ENCODE data around the gene ANKS3. TPM values are rescaled to one million over a fixed set of nuclear protein-coding genes. Genes with fewer than 3 reads are reported as not detected.

ANKS3 gene
- total RNA-seq, 6 experiments from 2014 or later = 16.7 to 23.1 (median 19.7) TPM

- TF ChIP-seq CTCF (IDR thresholded peaks at IDR 0.05) = no peak
- peaks cover 8% of the 10 kb centered on the region for H3K36me3 Mint-ChIP-seq (ENCODE audit: low read depth)
These were observed 38.4 kb downstream of the ANKS3 start for GRCh38 chr16:4695473-4696171.

DNA sequence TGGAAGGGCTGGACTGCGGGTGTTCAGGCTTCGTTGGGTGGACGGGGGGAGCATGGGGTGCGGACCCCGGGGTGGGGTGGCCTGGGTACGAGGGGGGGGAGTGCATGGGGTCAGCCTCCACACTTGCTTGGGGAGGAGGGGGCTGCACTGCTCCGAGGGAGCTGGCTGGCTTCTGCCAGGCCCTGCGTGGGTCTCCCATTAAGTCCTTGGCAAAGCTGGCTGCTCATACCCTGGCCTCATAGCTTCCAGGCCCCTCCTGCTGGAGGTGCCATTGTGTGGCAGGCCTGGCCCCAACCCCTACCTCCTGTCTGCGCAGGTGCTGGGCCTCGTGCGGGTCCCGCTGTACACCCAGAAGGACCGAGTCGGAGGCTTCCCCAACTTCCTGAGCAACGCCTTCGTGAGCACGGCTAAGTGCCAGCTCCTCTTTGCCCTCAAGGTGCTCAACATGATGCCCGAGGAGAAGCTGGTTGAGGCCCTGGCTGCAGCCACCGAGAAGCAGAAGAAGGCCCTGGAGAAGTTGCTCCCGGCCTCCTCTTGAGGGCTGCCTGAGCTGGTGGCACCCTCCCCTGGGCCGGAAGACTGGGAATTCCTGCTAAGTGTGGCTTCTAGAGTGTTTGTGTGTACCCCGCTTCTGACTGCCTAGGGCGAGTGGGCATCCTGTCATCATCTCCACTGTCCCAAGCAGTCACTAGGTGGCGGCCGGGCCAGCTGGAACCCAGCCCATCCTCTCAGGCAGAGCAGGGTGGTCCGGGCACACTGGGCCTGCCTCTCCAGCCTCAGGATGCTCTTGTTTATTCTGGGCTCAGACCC is 39.2 kb downstream of the ANKS3 start:
- Mint-ChIP-seq H3K4me1 (ENCODE audit: low read depth) (peaks cover 16% of the 10 kb centered on the region), H3K27me3 (ENCODE audit: insufficient read depth) (peaks cover 9% of the 10 kb centered on the region), H3K27ac (peak overlapping the region; percentile 83), H3K4me3 (peak overlapping the region; percentile 90), H3K9me3 (no peaks in the 10 kb centered on the region), H3K36me3 (ENCODE audit: low read depth) (peaks cover 7% of the 10 kb centered on the region)
- peak; percentile 32 for DNase-seq
- peak; percentile 60; the same call in 1 of the 2 replicates for TF ChIP-seq CTCF (IDR thresholded peaks at IDR 0.05)

More at GRCh38 chr16:4695473-4696171, 38.4 kb downstream of the ANKS3 start:
- H3K27ac Mint-ChIP-seq = peak overlapping the region; percentile 83
- peaks cover 8% of the 10 kb centered on the region for H3K27me3 Mint-ChIP-seq (ENCODE audit: insufficient read depth)
- DNase-seq = no peak
- no peaks in the 10 kb centered on the region for H3K9me3 Mint-ChIP-seq
- peak overlapping the region; percentile 90; the same call in 1 of the 2 replicates for H3K4me3 Mint-ChIP-seq
- peaks cover 16% of the 10 kb centered on the region for H3K4me1 Mint-ChIP-seq (ENCODE audit: low read depth)

GRCh38 chr16:4693956-4694641 is 40.0 kb downstream of the ANKS3 start:
- Mint-ChIP-seq H3K36me3 (ENCODE audit: low read depth) (no peaks in the 10 kb centered on the region; the same call in 1 of the 2 replicates), H3K27me3 (ENCODE audit: insufficient read depth) (peaks cover 9% of the 10 kb centered on the region), H3K4me1 (ENCODE audit: low read depth) (peaks cover 16% of the 10 kb centered on the region), H3K9me3 (no peaks in the 10 kb centered on the region), H3K27ac (peak overlapping the region; percentile 83), H3K4me3 (peak overlapping the region; percentile 90)
- peak; percentile 25 for DNase-seq
- TF ChIP-seq CTCF (IDR thresholded peaks at IDR 0.05) = no peak

- no peaks in the 10 kb centered on the region; the same call in 1 of the 2 replicates for H3K36me3 Mint-ChIP-seq (ENCODE audit: low read depth)
- H3K27me3 Mint-ChIP-seq (ENCODE audit: insufficient read depth) = peaks cover 9% of the 10 kb centered on the region
- H3K9me3 Mint-ChIP-seq = no peaks in the 10 kb centered on the region
- TF ChIP-seq CTCF (IDR thresholded peaks at IDR 0.05) = peak; percentile 64
- peaks cover 16% of the 10 kb centered on the region for H3K4me1 Mint-ChIP-seq (ENCODE audit: low read depth)
- peak; percentile 92 for DNase-seq
- peak within 1 kb of the TSS; percentile 90 for H3K4me3 Mint-ChIP-seq
- H3K27ac Mint-ChIP-seq = peak within 1 kb of the TSS; percentile 83
These were observed 40.6 kb downstream of the ANKS3 start, which contains the start of gene NUDT16L1 for GRCh38 chr16:4693296-4693955. NUDT16L1 (plus strand) TSS chr16:4693562; CDS start chr16:4693727, 165 bp downstream.

Measured in HFFc6 (cell line).